SK-N-SH treated with all-trans-retinoic acid at 6 μM for 48 hours (cell line): ENCODE measurements around the gene DCD.
"Not testable (repeated sequence)": the region's sequence is repeated elsewhere in the genome, so short reads cannot be mapped to it uniquely, and the experiment has no call there.

Experiments
- ATAC-seq: fragments of 200-7000 bp; cut with Tn5 transposase; 3 replicates; pipeline ENCODE4 v1.9.1; 2020; ENCODE audit warnings: mild to moderate bottlenecking, moderate library complexity
- ARNTL ChIP-seq: fragments of 450-650 bp; formaldehyde crosslinking; IDR thresholded peaks from 2 replicates; pipeline ENCODE4 v1.5.0; 2020; ENCODE audit warnings: low read depth, mild to moderate bottlenecking, moderate library complexity, borderline replicate concordance
- BACH2 ChIP-seq: fragments of 250-450 bp; sonication (Bioruptor Pico); IDR thresholded peaks from 2 replicates; pipeline ENCODE4 v1.9.0; 2021; ENCODE audit warnings: mild to moderate bottlenecking, borderline replicate concordance
- CREB5 ChIP-seq: fragments of 250-450 bp; sonication (Bioruptor Pico); IDR thresholded peaks from 2 replicates; pipeline ENCODE4 v1.5.1; 2020; ENCODE audit warnings: low read depth, mild to moderate bottlenecking, moderate library complexity
- CSDC2 ChIP-seq: fragments of 250-450 bp; sonication (Bioruptor Pico); IDR thresholded peaks from 2 replicates; pipeline ENCODE4 v1.5.0; 2020; ENCODE audit warnings: mild to moderate bottlenecking, moderate library complexity
- CSRNP3 ChIP-seq: fragments of 250-450 bp; sonication (Bioruptor Pico); IDR thresholded peaks from 2 replicates; pipeline ENCODE4 v1.5.1; 2021; ENCODE audit warnings: mild to moderate bottlenecking, moderate library complexity
- ESRRG ChIP-seq: fragments of 250-450 bp; sonication (Bioruptor Pico); IDR thresholded peaks from 2 replicates; pipeline ENCODE4 v1.6.1; 2021; ENCODE audit warnings: mild to moderate bottlenecking
- GLIS3 ChIP-seq: fragments of 250-450 bp; sonication (Bioruptor Pico); IDR thresholded peaks from 2 replicates; pipeline ENCODE4 v1.5.0; 2020; ENCODE audit warnings: mild to moderate bottlenecking, moderate library complexity
- OSR1 ChIP-seq: fragments of 250-450 bp; sonication (Bioruptor Pico); IDR thresholded peaks from 2 replicates; pipeline ENCODE4 v1.8.0; 2022; ENCODE audit warnings: moderate library complexity, mild to moderate bottlenecking, inconsistent platforms
- PATZ1 ChIP-seq: fragments of 250-450 bp; sonication (Bioruptor Pico); IDR thresholded peaks from 2 replicates; pipeline ENCODE4 v1.8.0; 2020; ENCODE audit warnings: mild to moderate bottlenecking, moderate library complexity, borderline replicate concordance
- POU6F1 ChIP-seq: fragments of 250-450 bp; sonication (Bioruptor Pico); IDR thresholded peaks from 2 replicates; pipeline ENCODE4 v1.8.0; 2021; ENCODE audit warnings: low read depth, mild to moderate bottlenecking, moderate library complexity, borderline replicate concordance
- PPARA ChIP-seq: fragments of 250-450 bp; sonication (Bioruptor Pico); IDR thresholded peaks from 2 replicates; pipeline ENCODE4 v1.5.0; 2020; ENCODE audit warnings: mild to moderate bottlenecking, borderline replicate concordance
- RARB ChIP-seq: fragments of 250-450 bp; sonication (Bioruptor Pico); IDR thresholded peaks from 2 replicates; pipeline ENCODE4 v1.8.0; 2021; ENCODE audit warnings: mild to moderate bottlenecking, moderate library complexity
- SNAI2 ChIP-seq: fragments of 250-450 bp; sonication (Bioruptor Pico); IDR thresholded peaks from 2 replicates; pipeline ENCODE4 v1.5.0; 2020; ENCODE audit warnings: mild to moderate bottlenecking, moderate library complexity
- TOX ChIP-seq: fragments of 250-450 bp; sonication (Bioruptor Pico); IDR thresholded peaks from 2 replicates; pipeline ENCODE4 v1.8.0; 2021; ENCODE audit warnings: mild to moderate bottlenecking, moderate library complexity, borderline replicate concordance
- TSHZ2 ChIP-seq: fragments of 250-450 bp; sonication (Bioruptor Pico); IDR thresholded peaks from 2 replicates; pipeline ENCODE4 v1.5.0; 2020; ENCODE audit warnings: mild to moderate bottlenecking, moderate library complexity
- ZC3H10 ChIP-seq: fragments of 250-450 bp; sonication (Bioruptor Pico); IDR thresholded peaks from 2 replicates; pipeline ENCODE4 v1.5.1; 2021; ENCODE audit warnings: mild to moderate bottlenecking, moderate library complexity
- ZFP30 ChIP-seq: fragments of 450-650 bp; formaldehyde crosslinking; IDR thresholded peaks from 2 replicates; pipeline ENCODE4 v1.5.0; 2022; ENCODE audit warnings: mild to moderate bottlenecking, moderate library complexity
- ZNF565 ChIP-seq: fragments of 450-650 bp; formaldehyde crosslinking; conservative IDR thresholded peaks from 2 replicates; pipeline ENCODE4 v1.5.0; 2020; ENCODE audit warnings: low read depth, mild to moderate bottlenecking, moderate library complexity
- ZNF8 ChIP-seq: fragments of 450-650 bp; formaldehyde crosslinking; IDR thresholded peaks from 2 replicates; pipeline ENCODE4 v1.5.0; 2020; ENCODE audit warnings: mild to moderate bottlenecking, moderate library complexity

The DCD gene

GRCh38 chr12:54666008-54666407 lies 17.8 kb upstream of the DCD start:
- no peak for ATAC-seq

GRCh38 chr12:54665022-54665635 lies 17.0 kb upstream of the DCD start:
- not testable (repeated sequence) for ATAC-seq

More at GRCh38 chr12:54666008-54666407, 17.8 kb upstream of the DCD start:
- TF ChIP-seq TSHZ2 (CRISPR knock-in tag) (no peak), ARNTL (CRISPR knock-in tag) (no peak), BACH2 (CRISPR knock-in tag) (no peak)

GRCh38 chr12:54663603-54664002 lies 15.4 kb upstream of the DCD start:
- TF ChIP-seq TOX (no peak), GLIS3 (CRISPR knock-in tag) (no peak), RARB (CRISPR knock-in tag) (no peak), ZNF565 (CRISPR knock-in tag) (no peak), ZNF8 (no peak), OSR1 (CRISPR knock-in tag) (no peak), TSHZ2 (CRISPR knock-in tag) (no peak), ESRRG (no peak), ZC3H10 (no peak), CSRNP3 (CRISPR knock-in tag) (no peak), CREB5 (CRISPR knock-in tag) (no peak), POU6F1 (no peak), ZFP30 (CRISPR knock-in tag) (no peak), ARNTL (CRISPR knock-in tag) (no peak), BACH2 (CRISPR knock-in tag) (no peak), CSDC2 (CRISPR knock-in tag) (no peak)
- no peak for ATAC-seq

- no peak for ATAC-seq
- TF ChIP-seq PPARA (CRISPR knock-in tag) (no peak), ZNF8 (no peak), PATZ1 (CRISPR knock-in tag) (no peak), SNAI2 (CRISPR knock-in tag) (no peak), CREB5 (CRISPR knock-in tag) (no peak), POU6F1 (no peak)
These were observed 13.9 kb upstream of the DCD start for GRCh38 chr12:54662026-54662425.
